ENCODE data around the gene AHCYL2. TPM values are rescaled to one million over a fixed set of nuclear protein-coding genes. Genes with fewer than 3 reads are reported as not detected.
A peak's percentile ranks its signal among the peaks of the same experiment; 100 is the strongest.

Gene AHCYL2
- polyA plus RNA-seq, 1 experiment = 7.8 TPM

DNA sequence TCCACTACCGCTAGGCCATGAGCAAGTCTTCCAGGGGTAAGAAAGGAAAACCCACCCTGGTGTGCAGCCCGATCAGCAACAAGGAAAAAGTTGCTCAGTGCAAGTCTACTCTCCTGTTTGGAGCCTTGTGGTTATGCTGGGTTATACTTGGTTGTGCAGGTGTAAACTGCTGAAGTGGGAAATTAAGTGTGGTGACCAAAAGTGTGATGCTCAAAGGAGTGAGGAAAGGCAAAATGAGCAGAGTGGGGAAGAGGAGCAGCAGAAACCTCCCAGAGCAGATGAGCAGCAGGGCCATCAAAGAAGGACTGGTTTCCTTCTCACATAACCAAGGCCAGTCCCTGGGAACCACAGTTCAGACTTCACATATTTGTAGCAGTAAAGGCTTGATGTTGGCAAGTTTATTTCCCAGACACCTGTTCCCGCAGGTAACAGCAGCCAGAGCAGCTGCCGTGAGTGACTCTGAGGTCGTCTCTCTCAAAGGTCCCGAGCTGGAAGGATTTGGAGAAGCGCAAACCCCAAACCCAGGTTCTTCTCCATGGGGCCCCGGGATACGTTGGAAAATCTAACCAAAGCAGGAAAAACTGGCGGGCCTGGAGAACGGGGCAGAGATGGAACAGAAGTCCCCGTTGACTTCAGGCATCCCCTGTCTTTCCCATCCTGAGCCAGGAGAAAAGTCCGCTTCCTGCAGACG, 37.0 kb upstream of the AHCYL2 start:
- TF ChIP-seq, protein P1, sequence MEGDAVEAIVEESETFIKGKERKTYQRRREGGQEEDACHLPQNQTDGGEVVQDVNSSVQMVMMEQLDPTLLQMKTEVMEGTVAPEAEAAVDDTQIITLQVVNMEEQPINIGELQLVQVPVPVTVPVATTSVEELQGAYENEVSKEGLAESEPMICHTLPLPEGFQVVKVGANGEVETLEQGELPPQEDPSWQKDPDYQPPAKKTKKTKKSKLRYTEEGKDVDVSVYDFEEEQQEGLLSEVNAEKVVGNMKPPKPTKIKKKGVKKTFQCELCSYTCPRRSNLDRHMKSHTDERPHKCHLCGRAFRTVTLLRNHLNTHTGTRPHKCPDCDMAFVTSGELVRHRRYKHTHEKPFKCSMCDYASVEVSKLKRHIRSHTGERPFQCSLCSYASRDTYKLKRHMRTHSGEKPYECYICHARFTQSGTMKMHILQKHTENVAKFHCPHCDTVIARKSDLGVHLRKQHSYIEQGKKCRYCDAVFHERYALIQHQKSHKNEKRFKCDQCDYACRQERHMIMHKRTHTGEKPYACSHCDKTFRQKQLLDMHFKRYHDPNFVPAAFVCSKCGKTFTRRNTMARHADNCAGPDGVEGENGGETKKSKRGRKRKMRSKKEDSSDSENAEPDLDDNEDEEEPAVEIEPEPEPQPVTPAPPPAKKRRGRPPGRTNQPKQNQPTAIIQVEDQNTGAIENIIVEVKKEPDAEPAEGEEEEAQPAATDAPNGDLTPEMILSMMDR (IDR thresholded peaks at IDR 0.05; ENCODE audit: insufficient read depth, low read depth, low read length) = no peak
- Histone ChIP-seq H3K4me3 (ENCODE audit: low read depth, low read length) (peak overlapping the region; percentile 61), H3K36me3 (ENCODE audit: control insufficient read depth, insufficient read depth, low read length) (no peaks in the 10 kb centered on the region), H3K27me3 (ENCODE audit: control insufficient read depth, insufficient read depth, low read length) (peaks cover 2% of the 10 kb centered on the region; the same call in 1 of the 2 replicates)
- POLR2A ChIA-PET = interaction anchor here (0.5 to 0.6 kb wide), 2 partner anchors 22 to 773 kb away, joined by 3 to 10 read pairs; no protein-coding TSS in a partner anchor
- CTCF ChIA-PET = interaction anchor here (1.1 to 2.2 kb wide), 3 partner anchors 23 to 96 kb away, joined by 3 to 11 read pairs (median 9); no protein-coding TSS in a partner anchor
- no peak for DNase-seq (ENCODE audit: low read depth)

DNA sequence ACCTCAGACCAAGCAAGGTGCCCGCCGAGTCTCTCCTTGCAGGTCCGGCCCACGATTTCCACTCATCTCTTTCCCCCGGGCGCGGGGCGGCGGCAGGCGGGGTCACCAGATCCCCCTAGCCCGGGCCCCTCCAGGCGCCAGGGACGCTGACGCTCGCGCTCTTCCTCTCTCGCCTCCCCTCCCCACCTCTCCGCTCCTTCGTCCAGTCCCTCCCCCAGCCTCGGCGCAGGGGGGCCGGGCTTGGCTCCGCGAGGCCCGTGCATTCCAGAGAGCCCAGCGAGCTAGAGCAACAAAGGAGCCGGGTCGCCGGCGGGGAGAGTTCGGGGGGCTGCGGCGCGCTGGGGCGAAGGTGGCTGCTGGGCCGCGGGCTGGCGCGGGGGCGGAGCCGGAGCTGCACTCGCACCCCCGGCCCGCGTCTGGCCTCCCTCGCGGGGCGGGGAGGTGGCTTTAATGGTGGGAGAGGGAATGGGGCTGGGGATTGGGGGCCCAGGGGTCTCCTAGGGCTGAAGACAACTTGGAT, 36.4 kb upstream of the AHCYL2 start, which contains the start of gene SMO:
Gene SMO, plus strand, starts transcription at position 262 of the 520 bp plus-strand sequence. CDS start 519 bp downstream, outside the sequence.
- Histone ChIP-seq H3K36me3 (ENCODE audit: control insufficient read depth, insufficient read depth, low read length) (no peaks in the 10 kb centered on the region), H3K4me3 (ENCODE audit: low read depth, low read length) (peak within 1 kb of the TSS; percentile 61), H3K27me3 (ENCODE audit: control insufficient read depth, insufficient read depth, low read length) (peaks cover 2% of the 10 kb centered on the region; the same call in 1 of the 2 replicates)
- no peak for DNase-seq (ENCODE audit: low read depth)
- POLR2A ChIA-PET = interaction anchor here (0.5 to 0.6 kb wide), 2 partner anchors 11 to 23 kb away, joined by 3 to 29 read pairs; no protein-coding TSS in a partner anchor
- CTCF ChIA-PET = interaction anchor here (1.1 to 2.2 kb wide), 4 partner anchors 22 to 96 kb away, joined by 3 to 11 read pairs (median 8); no protein-coding TSS in a partner anchor
- TF ChIP-seq, protein P1 (IDR thresholded peaks at IDR 0.05; ENCODE audit: insufficient read depth, low read depth, low read length) = no peak

DNA sequence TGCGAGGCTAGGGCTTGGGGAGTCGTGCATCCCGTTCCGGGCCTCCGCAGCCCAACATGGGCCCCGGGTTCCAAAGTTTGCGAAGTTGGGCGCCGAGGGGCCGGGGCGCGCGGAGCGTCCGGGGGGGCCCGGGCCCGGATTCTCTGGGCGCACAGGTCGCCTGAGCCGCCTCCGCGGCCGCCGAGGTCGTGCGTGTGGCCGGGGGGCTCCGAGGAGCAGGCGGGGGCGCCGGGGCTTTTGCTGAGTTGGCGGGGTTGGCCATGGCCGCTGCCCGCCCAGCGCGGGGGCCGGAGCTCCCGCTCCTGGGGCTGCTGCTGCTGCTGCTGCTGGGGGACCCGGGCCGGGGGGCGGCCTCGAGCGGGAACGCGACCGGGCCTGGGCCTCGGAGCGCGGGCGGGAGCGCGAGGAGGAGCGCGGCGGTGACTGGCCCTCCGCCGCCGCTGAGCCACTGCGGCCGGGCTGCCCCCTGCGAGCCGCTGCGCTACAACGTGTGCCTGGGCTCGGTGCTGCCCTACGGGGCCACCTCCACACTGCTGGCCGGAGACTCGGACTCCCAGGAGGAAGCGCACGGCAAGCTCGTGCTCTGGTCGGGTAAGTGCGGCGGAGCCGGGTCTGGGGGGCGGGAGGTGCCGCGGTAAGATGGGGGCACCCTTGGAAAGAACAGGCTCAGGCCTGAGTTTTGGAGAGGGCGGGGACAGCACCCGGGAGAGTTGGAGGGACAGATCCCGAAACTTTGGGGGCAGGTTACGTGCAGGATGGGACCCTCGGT, 35.8 kb upstream of the AHCYL2 start:
- no peaks in the 10 kb centered on the region for H3K36me3 ChIP-seq (ENCODE audit: control insufficient read depth, insufficient read depth, low read length)
- DNase-seq (ENCODE audit: low read depth) = no peak
- TF ChIP-seq, protein P1 (IDR thresholded peaks at IDR 0.05; ENCODE audit: insufficient read depth, low read depth, low read length) = no peak
- peaks cover 2% of the 10 kb centered on the region; the same call in 1 of the 2 replicates for H3K27me3 ChIP-seq (ENCODE audit: control insufficient read depth, insufficient read depth, low read length)
- ChIA-PET CTCF (interaction anchor here (0.6 to 2.2 kb wide), 7 partner anchors 22 to 120 kb away, joined by 3 to 11 read pairs (median 3); no protein-coding TSS in a partner anchor), POLR2A (interaction anchor here (0.6 kb wide), 1 partner anchor 10 kb away, joined by 29 read pairs; no protein-coding TSS in a partner anchor)
- peak overlapping the region; percentile 61 for H3K4me3 ChIP-seq (ENCODE audit: low read depth, low read length)

DNA sequence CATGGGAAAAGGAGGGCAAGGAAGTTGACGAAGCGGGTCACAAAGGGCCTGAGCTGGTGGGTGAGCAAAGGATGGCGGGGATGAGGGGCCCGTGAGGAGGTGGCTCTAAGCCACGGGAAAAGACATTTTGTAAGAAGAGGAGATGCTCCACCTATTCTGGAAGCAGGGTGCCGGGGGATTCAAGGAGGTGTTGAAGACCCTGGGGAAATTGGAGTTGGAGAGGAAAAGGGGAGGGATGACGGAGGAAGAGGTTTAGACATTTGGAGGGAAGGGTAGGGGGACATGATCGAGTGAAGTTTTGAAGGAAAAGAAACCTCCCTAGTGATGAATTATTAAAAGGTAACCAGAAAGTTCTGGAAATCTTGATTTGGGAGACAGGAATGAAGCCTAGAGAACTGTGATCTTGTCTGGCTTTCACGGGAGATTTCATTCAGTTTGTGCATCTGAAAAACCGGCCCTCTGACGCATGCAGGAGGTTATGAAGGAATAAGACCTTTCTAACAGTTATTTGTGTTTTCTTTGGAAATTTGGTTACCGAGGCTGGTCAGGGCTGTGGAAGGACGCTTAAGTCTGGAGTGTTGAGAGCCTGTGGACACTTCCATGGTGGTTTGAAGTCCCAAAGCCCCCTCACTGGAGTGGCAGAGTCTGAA, 35.0 kb upstream of the AHCYL2 start:
- H3K27me3 ChIP-seq (ENCODE audit: control insufficient read depth, insufficient read depth, low read length) = peaks cover 2% of the 10 kb centered on the region; the same call in 1 of the 2 replicates
- H3K36me3 ChIP-seq (ENCODE audit: control insufficient read depth, insufficient read depth, low read length) = no peaks in the 10 kb centered on the region
- ChIA-PET POLR2A (no interaction called here), CTCF (interaction anchor here (0.8 to 2.2 kb wide), 6 partner anchors 21 to 30 kb away, joined by 3 to 11 read pairs (median 6); no protein-coding TSS in a partner anchor)
- TF ChIP-seq, protein P1 (IDR thresholded peaks at IDR 0.05; ENCODE audit: insufficient read depth, low read depth, low read length) = no peak
- no peak for DNase-seq (ENCODE audit: low read depth)
- H3K4me3 ChIP-seq (ENCODE audit: low read depth, low read length) = peak overlapping the region; percentile 61
